CD4-positive, alpha-beta T cell treated with Interleukin-17A for 1 hour (primary cell): Measurements from ENCODE around the gene CASTOR1.

Experiments
- DNase-seq: peaks from one replicate; pipeline ENCODE4 v3.0.0-alpha.2; 2020

The CASTOR1 gene

GRCh38 chr22:30297991-30298701, 8.8 kb upstream of the CASTOR1 start:
- DNase-seq = no peak

GRCh38 chr22:30297276-30297990, 8.1 kb upstream of the CASTOR1 start:
- DNase-seq = no peak

GRCh38 chr22:30296833-30297232, 7.5 kb upstream of the CASTOR1 start:
- DNase-seq = no peak

- DNase-seq = no peak
These were observed 7.0 kb upstream of the CASTOR1 start for GRCh38 chr22:30296324-30296723.

- no peak for DNase-seq
These were observed 6.3 kb upstream of the CASTOR1 start for GRCh38 chr22:30295576-30295975.

GRCh38 chr22:30294830-30295229, 5.5 kb upstream of the CASTOR1 start:
- DNase-seq = no peak

- DNase-seq = no peak
These were observed 4.8 kb upstream of the CASTOR1 start for GRCh38 chr22:30294066-30294465.

GRCh38 chr22:30293026-30293425, 3.7 kb upstream of the CASTOR1 start:
- DNase-seq = no peak

- DNase-seq = no peak
These were observed 3.0 kb upstream of the CASTOR1 start for GRCh38 chr22:30292069-30292970.

- DNase-seq = no peak
These were observed 2.0 kb upstream of the CASTOR1 start for GRCh38 chr22:30291058-30291892.

GRCh38 chr22:30290342-30291057, 1.2 kb upstream of the CASTOR1 start:
- DNase-seq = no peak

- no peak for DNase-seq
These were observed 642 bp upstream of the CASTOR1 start for GRCh38 chr22:30289980-30290313.

GRCh38 chr22:30288419-30289140, 725 bp downstream of the CASTOR1 start:
- DNase-seq = no peak

- peak; percentile 91 for DNase-seq
These were observed 1.5 kb downstream of the CASTOR1 start for GRCh38 chr22:30287648-30288418.

- DNase-seq = peak; percentile 87
These were observed 2.3 kb downstream of the CASTOR1 start for GRCh38 chr22:30286813-30287647.

GRCh38 chr22:30286331-30286730, 3.0 kb downstream of the CASTOR1 start:
- no peak for DNase-seq

- DNase-seq = no peak
These were observed 3.5 kb downstream of the CASTOR1 start for GRCh38 chr22:30285846-30286200.

- DNase-seq = no peak
These were observed 4.0 kb downstream of the CASTOR1 start for GRCh38 chr22:30285176-30285845.

GRCh38 chr22:30284666-30285065, 4.6 kb downstream of the CASTOR1 start:
- DNase-seq = no peak
